NCI-H69 (cell line): Measurements from ENCODE around the gene GFRA1.
A peak's percentile ranks its signal among the peaks of the same experiment; 100 is the strongest.

Experiments used
- DNase-seq: peaks from one replicate; lab custom pipeline; 2025; lab: John Stamatoyannopoulos, UW

GFRA1 gene

DNA sequence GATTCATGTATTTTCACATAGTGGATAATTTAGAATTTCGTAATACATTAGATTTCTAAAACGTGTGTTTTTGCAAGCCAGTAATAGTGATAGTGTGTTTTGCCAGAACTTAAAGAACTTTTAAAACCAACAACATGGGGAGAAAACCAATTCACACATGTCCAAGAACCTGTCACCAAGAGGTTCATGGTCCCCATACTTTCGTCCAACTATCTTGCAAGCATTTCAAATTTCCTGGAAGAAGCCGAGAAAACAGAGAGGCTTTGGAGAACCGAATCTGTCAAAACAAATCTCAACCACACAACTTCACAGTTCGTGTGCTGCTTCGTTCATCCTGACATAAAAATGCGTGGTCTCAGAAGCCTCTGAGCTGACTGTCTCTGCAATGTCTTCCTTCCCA lies 31.9 kb downstream of the GFRA1 start:
- no peak for DNase-seq

DNA sequence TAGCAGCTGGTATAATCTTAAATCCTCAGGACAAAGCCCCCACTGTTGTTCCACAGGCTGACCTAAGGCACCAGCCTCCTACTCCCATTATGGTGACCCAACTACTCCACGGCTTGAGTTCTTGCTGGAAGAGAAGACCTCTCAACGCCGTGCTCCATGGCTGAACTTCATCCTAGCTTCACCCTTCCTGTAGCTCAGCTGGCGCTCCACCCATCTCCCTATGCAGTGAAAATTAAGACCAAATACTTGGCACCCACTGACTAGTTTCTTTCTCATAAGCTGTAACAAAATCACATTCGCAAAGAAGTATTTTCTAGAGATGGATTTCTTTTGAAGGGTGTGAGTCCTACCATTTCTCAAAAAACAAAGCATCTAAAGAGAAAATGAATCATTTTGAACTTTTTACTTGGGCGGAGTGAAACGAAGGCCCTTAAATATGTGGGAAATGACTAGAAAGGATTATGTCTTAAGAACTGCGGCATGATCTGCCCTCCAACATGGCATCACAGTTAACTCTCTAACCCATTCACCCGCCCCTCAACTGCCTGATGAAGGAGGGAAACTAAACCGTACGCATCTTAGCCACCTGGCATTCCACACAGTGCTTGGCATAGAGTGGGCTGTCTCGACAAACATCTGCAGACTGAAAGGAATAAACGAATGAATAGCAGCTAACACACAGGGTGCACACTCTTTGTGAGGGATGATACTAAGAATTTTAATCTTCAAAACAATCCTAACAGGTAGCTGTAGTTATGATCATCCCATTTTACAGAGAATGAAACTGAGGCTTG lies 32.7 kb downstream of the GFRA1 start:
- no peak for DNase-seq

DNA sequence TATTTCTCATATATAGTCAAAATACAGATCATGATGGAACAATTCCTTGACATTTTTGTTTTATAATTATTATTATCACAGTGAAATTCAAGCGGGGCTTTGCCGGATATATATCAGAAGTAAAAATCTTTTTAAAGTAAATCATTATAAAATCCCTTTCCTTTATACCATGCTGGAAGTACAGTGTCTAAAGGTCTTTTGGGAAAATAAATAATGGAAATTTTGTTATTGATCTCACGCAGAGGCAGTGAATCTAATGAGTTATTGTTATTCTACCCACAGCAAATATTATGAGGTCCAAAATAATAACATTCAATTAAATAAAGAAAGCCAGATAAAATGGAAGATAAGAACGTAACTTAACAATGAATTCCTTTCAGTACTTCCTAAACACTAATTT lies 33.8 kb downstream of the GFRA1 start:
- DNase-seq = no peak

DNA sequence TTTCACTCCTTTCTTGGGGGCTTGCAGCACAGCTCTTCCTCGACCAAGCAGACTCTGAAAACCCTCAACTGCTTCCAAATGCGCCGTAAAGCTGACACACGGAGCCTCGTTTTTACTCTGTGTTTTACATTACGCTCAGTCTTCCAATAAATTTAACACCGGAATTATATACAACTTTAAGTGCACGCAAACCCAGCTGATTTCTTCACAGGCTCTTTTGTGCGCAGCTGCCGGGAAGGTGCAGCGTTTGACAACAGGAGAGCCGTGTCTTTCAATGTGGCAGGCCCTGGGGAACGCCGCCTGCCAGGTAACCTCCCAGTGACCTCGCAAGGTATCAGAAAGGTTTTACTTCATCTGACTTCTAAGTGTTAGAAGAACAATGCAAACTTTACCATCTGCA lies 35.0 kb downstream of the GFRA1 start:
- no peak for DNase-seq

DNA sequence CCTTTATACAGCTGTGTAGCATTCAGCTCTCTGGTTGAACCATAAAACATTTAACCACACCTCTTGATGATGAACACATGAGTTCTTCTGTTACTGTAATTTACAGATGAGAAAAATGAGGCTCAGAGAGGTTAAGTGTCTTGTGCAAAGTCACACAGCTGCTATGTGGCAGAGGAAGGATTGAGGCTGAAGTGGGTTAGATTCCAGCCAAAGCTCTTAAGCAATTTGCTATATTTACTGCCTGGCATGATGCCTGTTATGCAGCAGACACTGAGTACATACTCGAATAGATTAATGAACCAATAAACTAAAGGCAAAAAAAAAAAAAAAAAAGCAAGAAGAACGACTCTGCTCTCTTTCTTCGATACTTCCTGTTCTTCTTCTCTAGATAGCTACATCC lies 35.7 kb downstream of the GFRA1 start:
- DNase-seq = peak; percentile 13

DNA sequence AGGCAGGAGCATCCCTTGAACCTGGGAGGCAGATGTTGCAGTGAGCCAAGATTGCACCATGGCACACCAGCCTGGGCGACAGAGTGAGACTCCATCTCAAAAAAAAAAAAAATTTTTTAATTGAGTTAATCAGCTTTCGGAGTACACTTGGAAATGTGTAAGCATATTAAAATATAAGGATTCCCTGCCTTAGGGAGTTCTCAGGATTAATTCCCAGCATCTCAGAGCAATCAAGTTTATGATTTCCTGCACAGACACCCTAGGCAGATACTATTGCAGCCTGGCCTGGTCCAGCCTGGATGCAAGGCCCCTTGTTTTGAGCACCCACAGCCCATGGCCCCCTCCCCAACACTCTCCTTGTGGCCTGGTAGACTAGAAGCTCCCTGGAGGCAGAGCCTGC lies 39.8 kb downstream of the GFRA1 start:
- no peak for DNase-seq

DNA sequence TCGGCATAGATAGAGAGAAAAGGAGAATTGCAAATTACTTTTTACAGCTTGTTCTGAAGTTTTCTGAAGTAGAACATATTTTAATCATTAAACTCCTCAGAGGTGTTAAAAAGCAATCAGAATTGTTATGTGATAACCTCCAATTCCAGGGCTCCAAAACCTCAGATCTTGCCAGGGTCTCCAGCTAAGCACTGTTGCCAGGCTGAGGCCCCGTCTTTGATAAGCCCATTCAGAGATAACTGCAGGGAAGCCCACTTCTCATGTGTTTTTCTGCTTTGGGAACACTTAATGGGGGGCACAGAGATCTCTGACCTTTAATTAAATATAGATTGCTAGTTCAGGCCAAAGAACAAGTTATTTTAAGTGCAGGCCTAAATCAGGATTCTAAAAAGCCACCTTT lies 40.4 kb downstream of the GFRA1 start:
- DNase-seq = no peak

DNA sequence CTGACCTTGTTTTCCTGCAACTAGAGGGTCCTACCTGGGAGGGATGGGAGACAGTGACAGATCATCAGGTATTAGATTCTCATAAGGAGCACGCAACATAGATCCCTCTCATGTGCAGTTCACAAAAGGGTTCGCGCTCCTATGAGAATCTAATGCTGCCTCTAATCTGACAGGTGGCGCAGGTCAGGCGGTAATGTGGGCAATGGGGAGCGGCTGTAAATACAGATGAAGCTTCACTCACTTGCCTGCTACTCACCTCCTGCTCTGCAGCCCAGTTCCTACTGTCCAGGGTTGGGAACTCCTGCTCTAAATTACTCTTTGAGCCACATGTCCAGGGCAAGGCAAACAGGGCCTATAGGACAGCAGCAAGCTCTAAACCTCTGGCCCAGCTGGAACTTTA lies 46.2 kb downstream of the GFRA1 start:
- no peak for DNase-seq

DNA sequence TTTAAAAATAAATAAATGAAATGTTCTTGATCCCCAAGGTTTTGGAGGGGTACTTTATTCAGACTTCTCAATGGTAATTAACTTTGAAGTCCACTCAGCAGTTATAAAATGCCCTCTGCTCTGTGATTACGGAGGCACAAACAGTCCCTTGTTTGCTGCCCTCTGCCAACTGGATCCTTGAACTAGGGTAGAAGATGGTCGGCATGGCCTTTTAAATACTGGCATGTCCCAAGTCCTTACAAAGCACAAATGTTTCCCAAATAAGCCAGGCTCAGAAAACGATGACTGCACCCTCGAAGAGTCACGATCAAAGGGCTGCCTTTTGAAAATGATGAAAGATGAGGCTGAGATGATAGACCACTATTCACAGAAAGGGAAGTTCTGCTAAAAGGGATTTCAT lies 47.0 kb downstream of the GFRA1 start:
- DNase-seq = no peak

DNA sequence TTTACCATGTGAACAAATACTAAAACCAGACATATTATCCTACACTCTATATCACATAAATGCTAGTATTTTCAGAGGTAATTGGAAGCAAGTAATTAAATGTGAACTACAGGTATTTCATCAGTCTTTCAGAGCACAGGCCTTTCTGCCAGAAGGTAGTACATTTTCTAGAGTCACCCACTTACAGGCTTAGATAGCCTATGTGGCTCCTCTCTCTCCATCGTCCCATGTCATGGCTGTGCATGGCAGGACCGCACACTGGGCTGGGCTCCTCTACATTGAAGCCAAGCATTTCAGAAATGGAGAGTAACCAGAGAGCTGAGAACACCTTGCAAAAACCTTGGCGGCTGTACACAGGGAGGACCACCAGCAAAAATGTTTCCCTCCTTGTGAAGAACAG lies 49.7 kb downstream of the GFRA1 start:
- no peak for DNase-seq

DNA sequence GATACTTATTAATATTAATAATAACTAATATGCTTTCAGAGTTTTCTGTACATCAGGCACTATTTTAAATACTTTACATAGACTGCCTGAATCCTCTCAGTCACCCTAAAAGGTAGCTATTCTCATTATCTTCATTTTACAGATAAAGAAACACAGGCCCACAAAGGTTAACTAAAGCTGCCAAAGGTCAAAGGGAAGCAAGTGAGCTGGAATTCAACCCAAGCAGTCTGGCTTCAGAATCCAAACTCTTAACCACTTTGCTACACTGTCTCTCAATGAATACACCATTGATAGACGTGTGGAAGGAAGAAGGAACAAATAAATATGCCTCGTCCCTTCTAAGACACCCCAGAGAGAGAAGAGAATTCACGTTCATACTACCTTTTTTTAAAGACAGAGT lies 52.0 kb downstream of the GFRA1 start:
- no peak for DNase-seq

DNA sequence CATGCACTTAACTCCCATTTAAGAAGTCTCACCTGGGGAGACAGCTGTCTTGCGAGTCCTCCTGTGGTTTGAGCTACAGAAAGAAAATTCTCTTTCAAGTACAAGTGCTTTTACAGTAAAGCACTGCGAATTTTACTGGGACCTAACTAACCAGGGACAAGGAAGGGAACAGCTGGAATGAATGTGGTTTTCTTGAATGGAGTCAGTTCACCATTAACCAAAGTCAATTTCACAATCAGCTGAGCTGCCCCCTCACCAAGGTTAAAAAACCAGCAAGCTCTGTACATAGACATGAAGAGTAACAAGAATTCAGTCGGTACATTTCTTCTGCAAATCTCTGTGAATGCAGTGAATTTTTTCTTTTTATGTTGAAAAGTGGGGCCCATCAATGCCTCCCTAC lies 56.3 kb downstream of the GFRA1 start:
- no peak for DNase-seq

DNA sequence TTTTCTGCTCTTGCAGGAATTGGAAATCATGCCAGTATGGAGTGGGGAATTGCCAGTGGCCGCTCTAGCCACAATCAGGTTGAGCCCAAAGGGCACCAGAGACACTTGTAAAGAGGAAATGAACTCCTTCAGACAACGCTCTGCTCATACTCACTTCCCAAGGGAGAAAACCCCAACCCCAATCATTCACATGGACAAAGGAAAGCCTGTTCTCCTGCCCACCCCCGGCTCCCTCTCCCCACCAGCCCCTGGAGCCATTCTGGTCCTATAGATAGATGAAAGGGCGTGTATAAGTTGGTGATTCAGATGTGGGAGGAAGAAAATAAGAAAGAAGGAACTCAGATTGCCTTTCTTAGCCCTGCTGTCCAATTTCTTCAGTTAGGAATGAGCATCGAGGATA lies 57.4 kb downstream of the GFRA1 start:
- DNase-seq = no peak

DNA sequence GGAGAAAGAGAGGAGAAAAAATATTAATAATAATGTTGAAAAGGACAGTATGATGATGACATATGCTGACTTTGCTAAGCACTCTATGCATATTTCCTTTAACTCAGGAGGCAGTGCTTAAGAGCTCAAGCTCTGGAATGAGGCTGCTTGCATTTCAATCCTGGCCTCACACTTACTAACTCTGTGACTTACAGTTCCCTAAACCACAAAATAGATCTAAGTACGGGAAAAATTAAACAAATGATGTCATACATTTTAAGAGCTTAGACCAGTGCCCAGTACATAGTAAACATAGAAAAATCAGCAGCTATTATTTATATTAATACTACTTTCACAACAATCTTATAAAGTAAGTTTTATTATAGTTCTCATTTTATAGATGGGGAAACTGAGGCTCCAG lies 61.3 kb downstream of the GFRA1 start:
- no peak for DNase-seq

DNA sequence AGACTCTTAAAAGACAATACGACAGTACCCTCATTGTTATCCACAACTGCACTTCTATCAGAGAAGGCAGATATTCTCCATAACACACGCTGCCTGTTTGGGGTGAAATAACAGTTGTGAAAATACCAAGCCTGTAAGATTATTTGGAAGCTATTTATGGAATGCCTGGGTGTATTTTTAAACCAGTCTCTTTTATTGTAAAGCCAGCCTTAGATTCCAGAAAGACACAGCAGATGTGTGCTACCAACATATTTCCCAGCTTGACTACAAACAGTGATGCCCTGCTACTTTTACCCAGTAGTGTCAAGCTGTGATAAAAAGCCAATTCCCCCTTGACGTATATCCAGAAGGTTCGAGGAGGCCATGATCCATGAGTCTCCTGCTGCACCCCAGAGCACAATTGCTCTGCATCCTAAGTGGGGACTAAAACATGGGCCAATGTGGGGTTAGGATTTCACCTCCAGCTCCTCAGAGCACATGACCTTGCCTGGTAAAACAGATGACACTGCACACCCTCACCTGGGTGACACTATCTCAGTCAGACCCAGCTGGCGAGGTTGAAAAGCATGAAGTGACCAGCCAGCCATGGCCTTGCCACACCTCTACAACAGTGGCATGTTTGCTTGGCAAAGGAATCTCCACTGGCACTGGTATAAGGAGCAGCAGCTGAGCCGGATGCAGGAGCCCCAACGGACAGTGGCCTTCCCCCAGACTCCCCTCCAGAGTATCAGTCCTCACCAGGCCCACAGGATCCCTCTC lies 62.2 kb downstream of the GFRA1 start:
- no peak for DNase-seq

DNA sequence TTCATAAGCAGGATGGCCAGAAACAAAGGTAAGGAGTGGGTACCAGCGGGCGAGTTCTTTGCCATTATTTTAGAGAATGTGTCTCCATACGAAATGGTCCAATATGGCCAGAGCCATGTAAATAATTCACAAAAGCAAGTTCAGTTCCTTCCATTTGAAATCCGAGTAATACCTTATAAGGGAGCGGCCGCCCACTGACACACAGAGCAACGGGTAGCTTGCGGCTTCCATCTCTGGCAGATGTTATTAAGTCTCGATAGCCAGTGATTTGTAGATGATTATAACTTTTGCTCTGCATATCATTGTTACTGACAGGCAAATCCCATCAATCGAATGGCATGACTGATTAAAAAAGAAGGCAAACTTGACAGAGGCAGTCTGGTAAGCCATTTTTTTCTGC lies 63.2 kb downstream of the GFRA1 start:
- DNase-seq = no peak

DNA sequence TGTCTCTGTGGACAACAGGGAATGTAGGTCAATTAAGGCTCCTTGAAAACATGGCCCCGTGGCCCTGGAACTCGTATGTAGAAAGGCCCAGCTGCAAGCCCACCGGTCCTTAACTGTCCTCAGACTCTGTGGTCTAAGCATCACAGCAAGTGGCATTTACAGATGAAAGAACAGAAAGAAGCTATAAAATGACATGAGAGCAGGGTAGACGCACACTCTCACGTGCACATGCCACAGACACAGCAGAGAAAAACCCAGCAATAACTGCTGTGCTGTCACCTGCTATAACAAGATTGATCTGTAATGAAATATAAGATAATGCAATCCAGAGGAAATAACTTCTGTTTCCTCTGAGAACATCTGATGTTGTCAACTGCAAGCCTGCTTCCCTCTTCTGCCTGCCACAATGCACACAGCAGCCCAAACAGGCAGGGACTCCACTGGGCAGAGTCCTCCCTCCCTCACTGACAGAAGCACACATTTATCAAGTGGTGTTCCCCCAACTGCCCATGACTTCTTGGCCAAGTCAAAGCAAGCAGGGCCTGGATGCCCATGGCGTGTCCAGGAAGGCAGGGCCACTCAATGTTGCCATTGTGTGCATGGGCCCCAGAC lies 63.9 kb downstream of the GFRA1 start:
- no peak for DNase-seq

DNA sequence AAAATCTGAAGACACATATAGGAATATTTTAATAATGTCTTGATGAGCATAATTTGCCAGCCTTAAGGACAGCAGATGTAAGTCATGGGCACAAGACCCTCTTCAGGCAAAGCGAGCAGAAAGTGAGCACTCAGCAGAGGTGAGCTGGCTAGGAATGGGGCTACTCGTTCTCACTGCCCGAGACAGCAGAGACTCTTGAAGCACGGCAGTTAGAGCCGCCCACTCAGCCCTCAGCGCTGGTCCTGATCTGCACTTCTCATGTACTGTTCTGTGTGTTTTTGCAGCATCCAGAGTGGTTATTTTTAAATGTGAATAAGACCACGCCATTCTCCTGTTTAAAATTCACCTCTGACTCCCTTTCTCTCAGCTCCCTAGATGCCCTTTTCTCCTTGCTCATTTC lies 65.3 kb downstream of the GFRA1 start:
- no peak for DNase-seq

DNA sequence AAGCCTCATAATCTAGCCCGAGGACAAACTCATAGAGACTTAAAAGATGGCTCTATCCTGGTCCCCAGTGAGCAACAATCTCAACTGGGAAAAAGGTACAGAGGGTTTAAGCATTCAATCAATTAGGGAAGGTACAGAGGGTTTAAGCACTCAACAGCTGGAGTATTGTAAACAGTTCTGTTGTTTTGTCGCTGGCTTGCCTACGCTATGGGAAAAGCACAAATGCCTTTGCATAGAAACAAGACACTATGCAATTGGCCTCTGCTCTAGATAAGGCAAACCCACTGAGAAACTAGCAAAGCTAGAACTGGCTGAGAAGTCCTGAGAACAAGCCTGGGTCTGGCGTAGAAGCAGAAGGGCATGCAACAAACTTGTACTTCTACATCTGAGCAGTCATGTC lies 69.3 kb downstream of the GFRA1 start:
- DNase-seq = no peak

DNA sequence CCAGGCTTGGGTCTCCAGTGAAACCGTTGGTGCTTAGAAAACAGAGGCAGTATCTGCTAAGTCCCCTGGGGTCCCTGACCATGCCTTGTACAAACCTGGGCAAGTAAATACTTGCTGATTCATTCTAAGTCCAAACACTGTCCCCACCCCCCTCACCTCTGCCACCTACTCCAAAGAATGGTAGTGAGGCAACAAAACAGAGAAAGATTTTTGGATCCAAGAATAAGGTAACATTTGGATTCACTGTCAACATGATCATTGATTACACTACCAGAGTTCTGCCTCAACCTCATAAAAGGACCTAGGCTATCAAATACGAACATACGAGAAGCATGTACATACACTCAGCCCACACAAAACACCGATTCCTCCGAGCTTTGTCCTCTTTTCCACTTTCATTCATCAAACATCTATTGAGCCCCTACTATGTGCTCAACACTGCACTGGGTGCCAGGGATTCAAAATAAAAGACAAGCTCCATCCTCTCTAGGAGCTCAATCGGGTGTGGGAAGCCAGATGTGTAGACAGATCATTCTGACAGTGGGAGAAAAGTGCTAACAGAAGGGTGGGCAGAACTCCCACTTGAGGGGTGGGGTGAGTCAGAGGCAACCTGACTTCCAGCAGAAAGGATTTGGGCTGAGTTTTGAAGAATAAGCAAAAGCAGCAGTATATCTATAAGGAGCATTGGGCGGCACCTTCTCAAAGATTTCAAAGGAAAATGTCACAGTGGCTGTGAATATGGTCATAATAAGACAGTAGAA lies 71.2 kb downstream of the GFRA1 start:
- peak; percentile 4 for DNase-seq

DNA sequence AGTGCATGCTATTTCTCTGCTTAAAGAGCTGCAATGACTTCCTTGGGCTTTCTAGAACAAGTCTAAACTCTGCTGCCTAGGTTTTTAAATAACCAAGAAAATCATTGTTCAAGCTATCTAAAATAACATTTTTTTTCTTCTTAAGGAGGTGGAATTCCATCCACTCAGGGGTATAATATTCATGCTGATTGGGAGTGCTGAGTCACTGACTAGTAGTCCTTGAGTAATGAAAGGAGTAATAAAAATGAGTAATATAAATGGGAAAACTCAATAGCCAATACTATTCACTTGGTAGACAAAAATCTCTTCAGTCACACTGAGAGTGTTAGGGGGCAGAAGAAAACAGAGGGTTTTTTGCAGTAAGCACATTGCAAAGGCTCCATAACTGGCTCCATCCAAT lies 72.0 kb downstream of the GFRA1 start:
- no peak for DNase-seq

DNA sequence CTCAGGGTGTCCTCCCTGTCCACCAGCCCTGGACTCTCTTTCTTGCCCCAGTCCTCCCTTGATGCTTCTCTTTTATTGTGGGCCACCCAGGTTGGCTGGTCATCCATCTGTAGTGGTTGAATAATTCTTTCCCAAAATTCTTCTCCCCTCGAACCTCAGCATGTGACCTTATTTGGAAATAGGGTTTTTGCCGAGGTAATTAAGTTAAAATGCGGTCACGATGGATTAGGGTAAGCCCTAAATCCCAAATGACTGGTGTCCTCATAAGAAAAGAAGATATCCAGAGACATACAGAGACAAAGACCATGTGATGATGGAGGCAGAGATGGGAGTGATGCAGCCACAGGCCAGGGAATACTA lies 74.3 kb downstream of the GFRA1 start:
- no peak for DNase-seq
